ENCODE data around the gene PLEKHA7. TPM values are rescaled to one million over a fixed set of nuclear protein-coding genes. Genes with fewer than 3 reads are reported as not detected.
A peak's percentile ranks its signal among the peaks of the same experiment; 100 is the strongest.

The PLEKHA7 gene
- total and polyA plus RNA-seq, 2 experiments from 2014 or later: 40.8 to 167 TPM

GRCh38 chr11:16979703-16980622, 34.3 kb downstream of the PLEKHA7 start:
- no peak overlapping the region for H3K27ac ChIP-seq
- no peaks in the 10 kb centered on the region for H3K36me3 ChIP-seq
- no peaks in the 10 kb centered on the region for H3K27me3 ChIP-seq
- H3K4me3 ChIP-seq: no peak overlapping the region
- H3K4me1 ChIP-seq (ENCODE audit: low read depth): peaks cover 18% of the 10 kb centered on the region
- no peak for TF ChIP-seq CTCF (IDR thresholded peaks at IDR 0.05; ENCODE audit: low read depth, low read length)
- DNase-seq (ENCODE audit: low read depth in 1 of 2, low spot score in 1 of 2): no peak
- H3K9me3 ChIP-seq (ENCODE audit: low read depth): no peaks in the 10 kb centered on the region

- Histone ChIP-seq H3K36me3 (no peaks in the 10 kb centered on the region), H3K9me3 (ENCODE audit: low read depth) (no peaks in the 10 kb centered on the region), H3K27me3 (no peaks in the 10 kb centered on the region), H3K4me1 (ENCODE audit: low read depth) (peaks cover 18% of the 10 kb centered on the region), H3K27ac (no peak overlapping the region), H3K4me3 (no peak overlapping the region)
- no peak for TF ChIP-seq CTCF (IDR thresholded peaks at IDR 0.05; ENCODE audit: low read depth, low read length)
- no peak for DNase-seq (ENCODE audit: low read depth in 1 of 2, low spot score in 1 of 2)
Observed at GRCh38 chr11:16977994-16978315, 36.3 kb downstream of the PLEKHA7 start.

- Histone ChIP-seq H3K27ac (no peak overlapping the region), H3K36me3 (no peaks in the 10 kb centered on the region), H3K4me3 (no peak overlapping the region), H3K4me1 (ENCODE audit: low read depth) (peaks cover 16% of the 10 kb centered on the region), H3K9me3 (ENCODE audit: low read depth) (no peaks in the 10 kb centered on the region), H3K27me3 (no peaks in the 10 kb centered on the region)
- TF ChIP-seq CTCF (IDR thresholded peaks at IDR 0.05; ENCODE audit: low read depth, low read length): no peak
- DNase-seq (ENCODE audit: low read depth in 1 of 2, low spot score in 1 of 2): peak in 1 of 2 donors; percentile 19
Observed at GRCh38 chr11:16977136-16977993, 36.8 kb downstream of the PLEKHA7 start.

- Histone ChIP-seq H3K4me3 (no peak overlapping the region), H3K27me3 (no peaks in the 10 kb centered on the region), H3K27ac (no peak overlapping the region), H3K4me1 (ENCODE audit: low read depth) (peaks cover 6% of the 10 kb centered on the region), H3K9me3 (ENCODE audit: low read depth) (no peaks in the 10 kb centered on the region), H3K36me3 (no peaks in the 10 kb centered on the region)
- DNase-seq (ENCODE audit: low read depth in 1 of 2, low spot score in 1 of 2): no peak
- no peak for TF ChIP-seq CTCF (IDR thresholded peaks at IDR 0.05; ENCODE audit: low read depth, low read length)
Observed at GRCh38 chr11:16976379-16976778, 37.8 kb downstream of the PLEKHA7 start.

GRCh38 chr11:16975906-16976305, 38.3 kb downstream of the PLEKHA7 start:
- no peak for DNase-seq (ENCODE audit: low read depth in 1 of 2, low spot score in 1 of 2)
- Histone ChIP-seq H3K4me3 (no peak overlapping the region), H3K9me3 (ENCODE audit: low read depth) (no peaks in the 10 kb centered on the region), H3K27ac (no peak overlapping the region), H3K36me3 (no peaks in the 10 kb centered on the region), H3K27me3 (no peaks in the 10 kb centered on the region), H3K4me1 (ENCODE audit: low read depth) (peaks cover 5% of the 10 kb centered on the region)
- no peak for TF ChIP-seq CTCF (IDR thresholded peaks at IDR 0.05; ENCODE audit: low read depth, low read length)

Data from cardiac muscle cell (in vitro differentiated cells and primary cell).